CD4-positive, alpha-beta T cell (primary cell): ENCODE results near the gene KCND3. TPM values are rescaled to one million over a fixed set of nuclear protein-coding genes. Genes with fewer than 3 reads are reported as not detected.

Experiments used
- ATAC-seq: fragments of 200-7000 bp; cut with Tn5 transposase; one replicate; pipeline ENCODE4 v1.10.0; 2022; ENCODE audit warnings: mild to moderate bottlenecking; ENCODE audit not compliant: poor library complexity
- CTCF ChIA-PET: fragments of 350-600 bp; sonication (Branson Sonifier 250); formaldehyde crosslinking; loops from one replicate; lab custom pipeline; 2021; ENCODE audit warnings: antibody characterized with exemption, inconsistent platforms; lab: Charles Lee
- POLR2A ChIA-PET: fragments of 350-600 bp; sonication (Branson Sonifier 250); formaldehyde crosslinking; loops from one replicate; lab custom pipeline; 2021; ENCODE audit warnings: antibody characterized with exemption, inconsistent platforms; lab: Charles Lee
- DNase-seq, 14 experiments: peaks; one replicate each; pipeline ENCODE4 v3.0.0-alpha.2; 2013 to 2020; ENCODE audit warnings: mixed read lengths in 2 of 14
- H3K27ac ChIP-seq, 2 donors: one replicate each; pipeline versions ENCODE4 v1.5.1 to v1.7.0; 2013; ENCODE audit warnings: low read length in 2 of 2, low read depth in 1 of 2, mild to moderate bottlenecking in 1 of 2
- H3K27me3 ChIP-seq, 2 experiments: 1 replicate in 1 of 2; 2 replicates in 1 of 2; pipeline versions ENCODE4 v1.6.1 to v1.7.0; 2013; ENCODE audit warnings: low read length in 2 of 2, control low read depth in 1 of 2, mild to moderate bottlenecking in 1 of 2, moderate library complexity in 1 of 2; ENCODE audit not compliant: insufficient read depth in 2 of 2, control insufficient read depth in 1 of 2
- H3K36me3 ChIP-seq: one replicate; pipeline ENCODE4 v1.6.1; 2013; ENCODE audit warnings: low read length, control low read depth; ENCODE audit not compliant: insufficient read depth
- H3K4me1 ChIP-seq: one replicate; pipeline ENCODE4 v1.6.1; 2013; ENCODE audit warnings: low read length, control low read depth; ENCODE audit not compliant: insufficient read depth
- H3K4me3 ChIP-seq: one replicate; pipeline ENCODE4 v1.5.1; 2013; ENCODE audit warnings: mild to moderate bottlenecking, low read length, moderate library complexity
- H3K9me3 ChIP-seq, 2 experiments: 1 replicate in 1 of 2; 2 replicates in 1 of 2; pipeline versions ENCODE4 v1.6.1 to v1.7.0; 2013; ENCODE audit warnings: low read length in 2 of 2, mild to moderate bottlenecking in 2 of 2, control low read depth in 1 of 2, moderate library complexity in 1 of 2; ENCODE audit not compliant: control insufficient read depth in 1 of 2, insufficient read depth in 1 of 2
- H3K27ac Mint-ChIP-seq: one replicate; pipeline ENCODE4 v1.8.0; 2020; ENCODE audit warnings: mixed read lengths
- H3K27me3 Mint-ChIP-seq: one replicate; pipeline ENCODE4 v1.8.0; 2021; ENCODE audit warnings: mixed read lengths
- H3K36me3 Mint-ChIP-seq: one replicate; pipeline ENCODE4 v1.8.0; 2021; ENCODE audit warnings: low read depth, mixed read lengths
- H3K4me1 Mint-ChIP-seq: one replicate; pipeline ENCODE4 v1.8.0; 2021; ENCODE audit warnings: low read depth, mixed read lengths
- H3K4me3 Mint-ChIP-seq: one replicate; pipeline ENCODE4 v1.8.0; 2020; ENCODE audit warnings: mild to moderate bottlenecking, mixed read lengths
- H3K9me3 Mint-ChIP-seq: one replicate; pipeline ENCODE4 v1.8.0; 2020; ENCODE audit warnings: mixed read lengths
- CTCF ChIP-seq: fragments of 200-600 bp; IDR thresholded peaks from one replicate; pipeline ENCODE4 v1.8.0; 2022; ENCODE audit warnings: antibody characterized with exemption, mild to moderate bottlenecking
- intact Hi-C, 2 experiments: fragments of 100-400 bp; cut with DNase I in 1 of 2; cut with micrococcal nuclease in 1 of 2; formaldehyde crosslinking; loops; one replicate each; pipeline versions ENCODE4 v1.15.1 to v1.9.0; 2023 to 2025; cut with DNase I, micrococcal nuclease
- total RNA-seq, 174 experiments: library from RNA in 2 of 174; stranded (reverse) in 2 of 174; gene quantifications; one replicate each; pipeline ENCODE4 v1.2.3 and lab custom pipeline; 2021 to 2026

Gene KCND3
- total RNA-seq, 2 experiments from 2014 or later, result 0.05 TPM; not detected in 1

GRCh38 chr1:112026016-112026415 lies 36.5 kb upstream of the KCND3 start:
- Histone ChIP-seq H3K9me3 (no peaks in the 10 kb centered on the region), H3K27ac (no peak overlapping the region), H3K4me3 (no peak overlapping the region), H3K27me3 (peaks cover 0 to 6% of the 10 kb centered on the region in 2 experiments), H3K36me3 (no peaks in the 10 kb centered on the region), H3K4me1 (no peaks in the 10 kb centered on the region)
- POLR2A ChIA-PET, result no interaction called here
- intact Hi-C loops, result no loop called here
- peaks cover 33% of the 10 kb centered on the region for H3K27me3 Mint-ChIP-seq
- TF ChIP-seq CTCF, result no peak
- ATAC-seq, result no peak
- no peak overlapping the region for H3K4me3 Mint-ChIP-seq
- CTCF ChIA-PET, result no interaction called here
- no peaks in the 10 kb centered on the region for H3K9me3 Mint-ChIP-seq
- no peaks in the 10 kb centered on the region for H3K36me3 Mint-ChIP-seq
- no peaks in the 10 kb centered on the region for H3K4me1 Mint-ChIP-seq
- H3K27ac Mint-ChIP-seq, result no peak overlapping the region
- DNase-seq, result no peak

- TF ChIP-seq CTCF, result no peak
- Mint-ChIP-seq H3K4me3 (no peak overlapping the region), H3K4me1 (no peaks in the 10 kb centered on the region), H3K27me3 (peaks cover 44% of the 10 kb centered on the region), H3K36me3 (no peaks in the 10 kb centered on the region), H3K27ac (no peak overlapping the region), H3K9me3 (no peaks in the 10 kb centered on the region)
- Histone ChIP-seq H3K4me1 (no peaks in the 10 kb centered on the region), H3K4me3 (no peak overlapping the region), H3K27me3 (peaks cover 7 to 8% of the 10 kb centered on the region in 2 experiments), H3K9me3 (no peaks in the 10 kb centered on the region), H3K36me3 (no peaks in the 10 kb centered on the region), H3K27ac (no peak overlapping the region)
- intact Hi-C loops, result no loop called here
- no peak for DNase-seq
- POLR2A ChIA-PET, result no interaction called here
- CTCF ChIA-PET, result no interaction called here
- no peak for ATAC-seq
These were observed 31.8 kb upstream of the KCND3 start for GRCh38 chr1:112021263-112021662.

GRCh38 chr1:112017183-112017582 lies 27.7 kb upstream of the KCND3 start:
- Histone ChIP-seq H3K36me3 (no peaks in the 10 kb centered on the region), H3K27me3 (peaks cover 3 to 7% of the 10 kb centered on the region in 2 experiments), H3K27ac (no peak overlapping the region), H3K4me3 (no peak overlapping the region), H3K9me3 (no peaks in the 10 kb centered on the region), H3K4me1 (no peaks in the 10 kb centered on the region)
- no peaks in the 10 kb centered on the region for H3K9me3 Mint-ChIP-seq
- CTCF ChIA-PET, result no interaction called here
- H3K36me3 Mint-ChIP-seq, result no peaks in the 10 kb centered on the region
- POLR2A ChIA-PET, result no interaction called here
- DNase-seq (no peak), ATAC-seq (no peak)
- intact Hi-C loops, result no loop called here
- peaks cover 30% of the 10 kb centered on the region for H3K27me3 Mint-ChIP-seq
- no peak for TF ChIP-seq CTCF
- no peak overlapping the region for H3K4me3 Mint-ChIP-seq
- H3K4me1 Mint-ChIP-seq, result no peaks in the 10 kb centered on the region
- H3K27ac Mint-ChIP-seq, result no peak overlapping the region
